ENCODE measurements around the gene HGS. TPM values are rescaled to one million over a fixed set of nuclear protein-coding genes. Genes with fewer than 3 reads are reported as not detected.

HGS gene
- total and polyA plus RNA-seq, 2 of the 13 experiments (the other 11 are each of a cell fraction or from before 2014, with no cell fraction given) = 73.3 to 78.1 TPM

DNA sequence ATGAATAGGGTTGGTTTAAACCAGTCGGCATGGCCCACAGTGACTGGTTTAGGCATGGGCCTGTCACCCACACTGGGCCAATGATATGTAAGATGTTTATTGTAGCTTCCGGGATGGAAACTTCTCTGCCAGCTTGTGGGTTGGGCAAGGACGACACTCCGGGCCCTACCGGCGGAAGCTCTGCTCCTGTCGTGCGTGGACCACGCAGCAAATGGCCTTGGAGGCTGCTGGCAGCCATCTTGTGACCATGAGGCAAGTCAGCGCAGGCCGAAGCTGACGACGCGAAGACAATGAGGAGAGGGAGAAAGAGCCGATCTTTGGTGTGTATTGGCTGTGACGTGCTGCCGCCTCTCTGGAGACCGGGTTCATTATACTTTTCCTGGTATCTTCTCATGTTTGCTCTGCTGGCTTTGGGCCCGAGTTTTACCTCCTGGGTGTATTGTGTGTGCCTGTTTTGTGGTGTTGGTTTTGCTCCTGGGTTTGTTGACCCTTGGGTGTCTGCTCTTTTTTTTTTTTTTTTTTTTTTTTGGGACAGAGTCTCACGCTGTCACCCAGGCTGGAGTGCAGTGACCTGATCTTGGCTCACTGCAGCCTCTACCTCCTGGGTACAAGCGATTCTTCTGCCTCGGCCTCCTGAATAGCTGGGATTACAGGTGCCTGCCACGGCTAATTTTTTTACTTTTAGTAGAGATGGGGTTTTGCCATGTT lies 43.7 kb downstream of the HGS start (continued):
- TF ChIP-seq SRSF1 (optimal IDR thresholded peaks at IDR 0.05; ENCODE audit: low read depth, low read length) (no peak), GABPB1 (CRISPR knock-in tag; IDR thresholded peaks at IDR 0.05) (peak; percentile 94), SETDB1 (CRISPR knock-in tag; IDR thresholded peaks at IDR 0.05; ENCODE audit: borderline replicate concordance) (peak; percentile 85; the same call in 1 of the 2 replicates), ZBTB21 (CRISPR knock-in tag; IDR thresholded peaks at IDR 0.05) (peak; percentile 80), ZNF879 (CRISPR knock-in tag; IDR thresholded peaks at IDR 0.05) (peak; percentile 98), FLYWCH1 (CRISPR knock-in tag; IDR thresholded peaks at IDR 0.05) (peak; percentile 86; the same call in 1 of the 2 replicates), ARNT2 (CRISPR knock-in tag; IDR thresholded peaks at IDR 0.05; ENCODE audit: low read depth) (peak; percentile 96), GATAD2A (CRISPR knock-in tag; IDR thresholded peaks at IDR 0.05) (peak; percentile 90), ZNF17 (CRISPR knock-in tag; IDR thresholded peaks at IDR 0.05) (0 out of 2 replicates have a peak, but pooled peaks have one; percentile 17), MAZ (IDR thresholded peaks at IDR 0.05; ENCODE audit: borderline replicate concordance, low read depth, low read length) (peak; percentile 35; the same call in 1 of the 2 replicates), MAZ (CRISPR knock-in tag; IDR thresholded peaks at IDR 0.05; ENCODE audit: low read depth) (peak; percentile 81), ZNF136 (CRISPR knock-in tag; IDR thresholded peaks at IDR 0.05; ENCODE audit: low read depth) (peak; percentile 98)
- TF ChIP-seq, protein P1, sequence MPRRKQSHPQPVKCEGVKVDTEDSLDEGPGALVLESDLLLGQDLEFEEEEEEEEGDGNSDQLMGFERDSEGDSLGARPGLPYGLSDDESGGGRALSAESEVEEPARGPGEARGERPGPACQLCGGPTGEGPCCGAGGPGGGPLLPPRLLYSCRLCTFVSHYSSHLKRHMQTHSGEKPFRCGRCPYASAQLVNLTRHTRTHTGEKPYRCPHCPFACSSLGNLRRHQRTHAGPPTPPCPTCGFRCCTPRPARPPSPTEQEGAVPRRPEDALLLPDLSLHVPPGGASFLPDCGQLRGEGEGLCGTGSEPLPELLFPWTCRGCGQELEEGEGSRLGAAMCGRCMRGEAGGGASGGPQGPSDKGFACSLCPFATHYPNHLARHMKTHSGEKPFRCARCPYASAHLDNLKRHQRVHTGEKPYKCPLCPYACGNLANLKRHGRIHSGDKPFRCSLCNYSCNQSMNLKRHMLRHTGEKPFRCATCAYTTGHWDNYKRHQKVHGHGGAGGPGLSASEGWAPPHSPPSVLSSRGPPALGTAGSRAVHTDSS (CRISPR knock-in tag; conservative IDR thresholded peaks at IDR 0.05) = no peak
- TF ChIP-seq, protein P2, sequence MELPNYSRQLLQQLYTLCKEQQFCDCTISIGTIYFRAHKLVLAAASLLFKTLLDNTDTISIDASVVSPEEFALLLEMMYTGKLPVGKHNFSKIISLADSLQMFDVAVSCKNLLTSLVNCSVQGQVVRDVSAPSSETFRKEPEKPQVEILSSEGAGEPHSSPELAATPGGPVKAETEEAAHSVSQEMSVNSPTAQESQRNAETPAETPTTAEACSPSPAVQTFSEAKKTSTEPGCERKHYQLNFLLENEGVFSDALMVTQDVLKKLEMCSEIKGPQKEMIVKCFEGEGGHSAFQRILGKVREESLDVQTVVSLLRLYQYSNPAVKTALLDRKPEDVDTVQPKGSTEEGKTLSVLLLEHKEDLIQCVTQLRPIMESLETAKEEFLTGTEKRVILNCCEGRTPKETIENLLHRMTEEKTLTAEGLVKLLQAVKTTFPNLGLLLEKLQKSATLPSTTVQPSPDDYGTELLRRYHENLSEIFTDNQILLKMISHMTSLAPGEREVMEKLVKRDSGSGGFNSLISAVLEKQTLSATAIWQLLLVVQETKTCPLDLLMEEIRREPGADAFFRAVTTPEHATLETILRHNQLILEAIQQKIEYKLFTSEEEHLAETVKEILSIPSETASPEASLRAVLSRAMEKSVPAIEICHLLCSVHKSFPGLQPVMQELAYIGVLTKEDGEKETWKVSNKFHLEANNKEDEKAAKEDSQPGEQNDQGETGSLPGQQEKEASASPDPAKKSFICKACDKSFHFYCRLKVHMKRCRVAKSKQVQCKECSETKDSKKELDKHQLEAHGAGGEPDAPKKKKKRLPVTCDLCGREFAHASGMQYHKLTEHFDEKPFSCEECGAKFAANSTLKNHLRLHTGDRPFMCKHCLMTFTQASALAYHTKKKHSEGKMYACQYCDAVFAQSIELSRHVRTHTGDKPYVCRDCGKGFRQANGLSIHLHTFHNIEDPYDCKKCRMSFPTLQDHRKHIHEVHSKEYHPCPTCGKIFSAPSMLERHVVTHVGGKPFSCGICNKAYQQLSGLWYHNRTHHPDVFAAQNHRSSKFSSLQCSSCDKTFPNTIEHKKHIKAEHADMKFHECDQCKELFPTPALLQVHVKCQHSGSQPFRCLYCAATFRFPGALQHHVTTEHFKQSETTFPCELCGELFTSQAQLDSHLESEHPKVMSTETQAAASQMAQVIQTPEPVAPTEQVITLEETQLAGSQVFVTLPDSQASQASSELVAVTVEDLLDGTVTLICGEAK (IDR thresholded peaks at IDR 0.05) = no peak
- TF ChIP-seq, protein P2 (CRISPR knock-in tag; IDR thresholded peaks at IDR 0.05) = peak; percentile 96
- TF ChIP-seq, protein P3, sequence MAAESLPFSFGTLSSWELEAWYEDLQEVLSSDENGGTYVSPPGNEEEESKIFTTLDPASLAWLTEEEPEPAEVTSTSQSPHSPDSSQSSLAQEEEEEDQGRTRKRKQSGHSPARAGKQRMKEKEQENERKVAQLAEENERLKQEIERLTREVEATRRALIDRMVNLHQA (CRISPR knock-in tag; IDR thresholded peaks at IDR 0.05) = peak; percentile 85; the same call in 1 of the 2 replicates
- TF ChIP-seq, protein P4, sequence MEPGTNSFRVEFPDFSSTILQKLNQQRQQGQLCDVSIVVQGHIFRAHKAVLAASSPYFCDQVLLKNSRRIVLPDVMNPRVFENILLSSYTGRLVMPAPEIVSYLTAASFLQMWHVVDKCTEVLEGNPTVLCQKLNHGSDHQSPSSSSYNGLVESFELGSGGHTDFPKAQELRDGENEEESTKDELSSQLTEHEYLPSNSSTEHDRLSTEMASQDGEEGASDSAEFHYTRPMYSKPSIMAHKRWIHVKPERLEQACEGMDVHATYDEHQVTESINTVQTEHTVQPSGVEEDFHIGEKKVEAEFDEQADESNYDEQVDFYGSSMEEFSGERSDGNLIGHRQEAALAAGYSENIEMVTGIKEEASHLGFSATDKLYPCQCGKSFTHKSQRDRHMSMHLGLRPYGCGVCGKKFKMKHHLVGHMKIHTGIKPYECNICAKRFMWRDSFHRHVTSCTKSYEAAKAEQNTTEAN (CRISPR knock-in tag; conservative IDR thresholded peaks at IDR 0.05) = peak; percentile 95
